HCT116 (cell line): ENCODE results near the gene ADAMTSL2. TPM values are rescaled to one million over a fixed set of nuclear protein-coding genes. Genes with fewer than 3 reads are reported as not detected.
"Not testable (repeated sequence)": the region's sequence is repeated elsewhere in the genome, so short reads cannot be mapped to it uniquely, and the experiment has no call there.

Experiments
- ATAC-seq: fragments of 200-7000 bp; cut with Tn5 transposase; 2 replicates; pipeline ENCODE4 v1.9.1; 2020; ENCODE audit warnings: mild to moderate bottlenecking, moderate library complexity
- BruUV-seq: library from RNA; stranded (reverse); fragments of 400-500 nt; replicated peaks from 2 replicates; lab custom pipeline; 2021; lab: Mats Ljungman, UMichigan
- CTCF ChIA-PET: fragments of 300-600 bp; sonication (Branson Sonifier 250); formaldehyde crosslinking; loops from one replicate; lab custom pipeline; 2021; ENCODE audit warnings: antibody characterized with exemption; lab: Charles Lee
- POLR2A ChIA-PET: fragments of 300-600, 350-600 bp; sonication (Branson Sonifier 250); formaldehyde crosslinking; loops from one replicate; lab custom pipeline; 2021; ENCODE audit warnings: antibody characterized with exemption; lab: Charles Lee
- RAD21 ChIA-PET, 2 experiments: fragments of 300-600 bp; sonication (Branson Sonifier 250); formaldehyde crosslinking; loops; one replicate each; lab custom pipeline; 2023; ENCODE audit warnings: low total read pairs in 2 of 2; ENCODE audit not compliant: uncharacterized antibody in 2 of 2, unreplicated experiment in 2 of 2, low non-redundant PET in 1 of 2; lab: Charles Lee
- DNase-seq: peaks from one replicate; pipeline ENCODE4 v3.0.0-alpha.2; 2010; ENCODE audit warnings: low read depth, low spot score
- H2AFZ ChIP-seq: fragments of 200-600 bp; shearing (Covaris generic), sonication (generic); 2 replicates; pipeline ENCODE4 v1.6.1; 2017; ENCODE audit warnings: low read depth, mixed run types, mixed read lengths, antibody characterized with exemption, low read length; ENCODE audit not compliant: poor library complexity, severe bottlenecking
- H3K27ac ChIP-seq: 2 replicates; pipeline ENCODE4 v1.5.1; 2012; ENCODE audit warnings: low read depth, low read length
- H3K27me3 ChIP-seq: fragments of 200-600 bp; sonication (generic); 2 replicates; pipeline ENCODE4 v1.6.1; 2016; ENCODE audit warnings: mixed run types, low read length, mixed read lengths; ENCODE audit not compliant: insufficient read depth
- H3K36me3 ChIP-seq, 2 experiments: fragments of 200-500 bp in 1 of 2; fragments of 200-600 bp in 1 of 2; sonication (Bioruptor generic) in 1 of 2; sonication (generic) in 1 of 2; 2 replicates each; pipeline versions ENCODE4 v1.5.1 to v1.6.1; 2014 to 2016; ENCODE audit warnings: low read length in 2 of 2, inconsistent platforms in 1 of 2, mixed read lengths in 1 of 2, mixed run types in 1 of 2; ENCODE audit not compliant: insufficient read depth in 2 of 2, control insufficient read depth in 1 of 2
- H3K4me1 ChIP-seq, 2 experiments: fragments of 200-600 bp in 1 of 2; sonication (generic) in 1 of 2; 2 replicates each; pipeline versions ENCODE4 v1.5.1 to v1.6.1; 2012 to 2017; ENCODE audit warnings: low read length in 2 of 2, inconsistent platforms in 1 of 2, mild to moderate bottlenecking in 1 of 2, mixed read lengths in 1 of 2, mixed run types in 1 of 2, moderate library complexity in 1 of 2; ENCODE audit not compliant: insufficient read depth in 2 of 2, control insufficient read depth in 1 of 2
- H3K4me2 ChIP-seq: fragments of 200-600 bp; sonication (generic); 2 replicates; pipeline ENCODE4 v1.6.1; 2017; ENCODE audit warnings: mixed run types, low read length, mixed read lengths
- H3K4me3 ChIP-seq, 2 experiments: fragments of 200-600 bp in 1 of 2; sonication (generic) in 1 of 2; replicated peaks in 1 of 2; 2 replicates each; pipeline ENCODE4 v1.5.1; 2011 to 2016; ENCODE audit warnings: low read length in 2 of 2, control low read depth in 1 of 2, low read depth in 1 of 2, mild to moderate bottlenecking in 1 of 2, mixed read lengths in 1 of 2, mixed run types in 1 of 2
- H3K79me2 ChIP-seq: fragments of 200-600 bp; sonication (generic); 2 replicates; pipeline ENCODE4 v1.6.1; 2017; ENCODE audit warnings: mild to moderate bottlenecking, mixed run types, low read length, moderate library complexity, mixed read lengths; ENCODE audit not compliant: insufficient read depth
- H3K9ac ChIP-seq: fragments of 200-600 bp; sonication (generic); 2 replicates; pipeline ENCODE4 v1.6.1; 2016; ENCODE audit warnings: low read length, mixed read lengths
- H3K9me2 ChIP-seq: fragments of 200-600 bp; sonication (generic), shearing (Covaris generic); 2 replicates; pipeline ENCODE4 v1.6.1; 2017; ENCODE audit warnings: mixed run types, mild to moderate bottlenecking, moderate library complexity; ENCODE audit not compliant: insufficient read depth
- H3K9me3 ChIP-seq, 2 experiments: fragments of 200-500 bp in 1 of 2; fragments of 200-600 bp in 1 of 2; sonication (Bioruptor generic) in 1 of 2; sonication (generic) in 1 of 2; 2 replicates each; pipeline ENCODE4 v1.6.1; 2014 to 2017; ENCODE audit warnings: low read length in 2 of 2, mixed read lengths in 2 of 2, inconsistent platforms in 1 of 2, low read depth in 1 of 2, mild to moderate bottlenecking in 1 of 2, mixed run types in 1 of 2, moderate library complexity in 1 of 2; ENCODE audit not compliant: control insufficient read depth in 1 of 2, insufficient read depth in 1 of 2
- H4K20me1 ChIP-seq: fragments of 200-600 bp; sonication (generic), shearing (Covaris generic); 2 replicates; pipeline ENCODE4 v1.6.1; 2017; ENCODE audit warnings: mixed run types, mild to moderate bottlenecking, moderate library complexity; ENCODE audit not compliant: insufficient read depth
- ATF3 ChIP-seq: IDR thresholded peaks from 2 replicates; pipeline ENCODE4 v1.6.1; 2012
- CBX3 ChIP-seq: IDR thresholded peaks from 2 replicates; pipeline ENCODE4 v1.6.1; 2012; ENCODE audit warnings: low read depth
- MAX ChIP-seq: IDR thresholded peaks from 2 replicates; pipeline ENCODE4 v1.6.1; 2012
- POLR2A ChIP-seq: IDR thresholded peaks from 2 replicates; pipeline ENCODE4 v1.7.0; 2011; ENCODE audit warnings: borderline replicate concordance; ENCODE audit not compliant: insufficient read depth, insufficient read length; ENCODE audit errors: extremely low read depth
- SP1 ChIP-seq: IDR thresholded peaks from 2 replicates; pipeline ENCODE4 v1.6.1; 2012; ENCODE audit warnings: low read depth
- YY1 ChIP-seq: IDR thresholded peaks from 2 replicates; pipeline ENCODE4 v1.6.1; 2011; ENCODE audit warnings: low read length, low read depth, moderate library complexity, mild to moderate bottlenecking; ENCODE audit not compliant: insufficient replicate concordance; ENCODE audit errors: extremely low read depth
- intact Hi-C: fragments of 100-400 bp; cut with micrococcal nuclease; formaldehyde crosslinking; loops from 2 replicates; pipeline ENCODE4 v1.10.0; 2022
- total RNA-seq: library from RNA; stranded (reverse); gene quantifications from one replicate; pipeline ENCODE4 v1.2.1, GENCODE V29; 2021; ENCODE audit not compliant: unreplicated experiment

ADAMTSL2 gene
- total RNA-seq, 1 experiment from 2014 or later = not detected

- TF ChIP-seq YY1 = no peak
Measured at GRCh38 chr9:133562611-133563290, 28.2 kb downstream of the ADAMTSL2 start (continued).

GRCh38 chr9:133563291-133563796 is 28.8 kb downstream of the ADAMTSL2 start:
- RAD21 ChIA-PET = no interaction called here
- Histone ChIP-seq H3K4me3 (no peak overlapping the region), H3K9me3 (no peaks in the 10 kb centered on the region), H3K36me3 (no peaks in the 10 kb centered on the region), H3K4me1 (peaks cover 29% of the 10 kb centered on the region in 2 experiments), H3K79me2 (no peaks in the 10 kb centered on the region), H2AFZ (no peak overlapping the region), H3K27ac (no peak overlapping the region; the same call in 1 of the 2 replicates), H4K20me1 (no peaks in the 10 kb centered on the region), H3K4me2 (peak overlapping the region; percentile 44; the same call in 1 of the 2 replicates), H3K9ac (no peak overlapping the region), H3K27me3 (peaks cover 6% of the 10 kb centered on the region; the same call in 1 of the 2 replicates), H3K9me2 (no peaks in the 10 kb centered on the region)
- POLR2A ChIA-PET = no interaction called here
- ATAC-seq = no peak
- no peak for TF ChIP-seq MAX
- no peak for TF ChIP-seq SP1
- no peak for TF ChIP-seq POLR2A
- no peak for TF ChIP-seq ATF3
- no peak for TF ChIP-seq CBX3
- CTCF ChIA-PET = no interaction called here
- no TSS peak for BruUV-seq
- no peak for DNase-seq
- intact Hi-C loops = no loop called here

- H3K27me3 ChIP-seq, H3K9me2 ChIP-seq, CTCF ChIA-PET, H3K4me2 ChIP-seq, POLR2A ChIA-PET, H3K79me2 ChIP-seq, H3K4me3 ChIP-seq, H3K36me3 ChIP-seq, H4K20me1 ChIP-seq, RAD21 ChIA-PET, H2AFZ ChIP-seq, intact Hi-C loops, H3K9ac ChIP-seq, BruUV-seq, H3K9me3 ChIP-seq, ATAC-seq, DNase-seq: not testable (repeated sequence)
- peak overlapping the region; percentile 48; the same call in 1 of the 2 replicates for H3K27ac ChIP-seq
- H3K4me1 ChIP-seq = peaks cover 24% of the 10 kb centered on the region in 2 experiments
Measured at GRCh38 chr9:133563814-133564213, 29.3 kb downstream of the ADAMTSL2 start.
